ENCODE data around the gene ERGIC1. TPM values are rescaled to one million over a fixed set of nuclear protein-coding genes. Genes with fewer than 3 reads are reported as not detected.
"Not testable (repeated sequence)": the region's sequence is repeated elsewhere in the genome, so short reads cannot be mapped to it uniquely, and the experiment has no call there.

Gene ERGIC1
- polyA plus RNA-seq, 1 donor = 112 TPM

GRCh38 chr5:172856336-172856735 is 22.3 kb downstream of the ERGIC1 start:
- no peaks in the 10 kb centered on the region for H3K9me3 ChIP-seq (ENCODE audit: control insufficient read depth, low read depth, low read length)
- DNase-seq = no peak
- H3K36me3 ChIP-seq (ENCODE audit: control insufficient read depth, insufficient read depth, low read length) = peaks cover 9% of the 10 kb centered on the region
- no peak overlapping the region for H3K4me3 ChIP-seq (ENCODE audit: low read length)
- H3K4me1 ChIP-seq (ENCODE audit: control insufficient read depth, insufficient read depth, low read length) = peaks cover 55% of the 10 kb centered on the region
- H3K27ac ChIP-seq (ENCODE audit: low read length) = no peak overlapping the region
- H3K27me3 ChIP-seq (ENCODE audit: control insufficient read depth, insufficient read depth, low read length) = no peaks in the 10 kb centered on the region
- WGBS (ENCODE audit: insufficient coverage, low lambda C conversion rate) = no CpG with 5 or more reads among the region's 4 CpGs

GRCh38 chr5:172857982-172858381 is 23.9 kb downstream of the ERGIC1 start:
- peak overlapping the region; percentile 79 for H3K27ac ChIP-seq (ENCODE audit: low read length)
- WGBS (ENCODE audit: insufficient coverage, low lambda C conversion rate) = no CpG with 5 or more reads among the region's 7 CpGs
- H3K4me1 ChIP-seq (ENCODE audit: control insufficient read depth, insufficient read depth, low read length) = peaks cover 49% of the 10 kb centered on the region
- H3K27me3 ChIP-seq (ENCODE audit: control insufficient read depth, insufficient read depth, low read length) = no peaks in the 10 kb centered on the region
- no peak for DNase-seq
- no peaks in the 10 kb centered on the region for H3K9me3 ChIP-seq (ENCODE audit: control insufficient read depth, low read depth, low read length)
- peaks cover 9% of the 10 kb centered on the region for H3K36me3 ChIP-seq (ENCODE audit: control insufficient read depth, insufficient read depth, low read length)
- H3K4me3 ChIP-seq (ENCODE audit: low read length) = no peak overlapping the region

GRCh38 chr5:172858511-172858989 is 24.5 kb downstream of the ERGIC1 start:
- H3K4me1 ChIP-seq (ENCODE audit: control insufficient read depth, insufficient read depth, low read length) = peaks cover 43% of the 10 kb centered on the region
- no peaks in the 10 kb centered on the region for H3K27me3 ChIP-seq (ENCODE audit: control insufficient read depth, insufficient read depth, low read length)
- peak overlapping the region; percentile 79 for H3K27ac ChIP-seq (ENCODE audit: low read length)
- H3K9me3 ChIP-seq (ENCODE audit: control insufficient read depth, low read depth, low read length) = no peaks in the 10 kb centered on the region
- DNase-seq = peak; percentile 73 to 90
- no peak overlapping the region for H3K4me3 ChIP-seq (ENCODE audit: low read length)
- no CpG with 5 or more reads among the region's 12 CpGs for WGBS (ENCODE audit: insufficient coverage, low lambda C conversion rate)
- peaks cover 9% of the 10 kb centered on the region for H3K36me3 ChIP-seq (ENCODE audit: control insufficient read depth, insufficient read depth, low read length)

DNA sequence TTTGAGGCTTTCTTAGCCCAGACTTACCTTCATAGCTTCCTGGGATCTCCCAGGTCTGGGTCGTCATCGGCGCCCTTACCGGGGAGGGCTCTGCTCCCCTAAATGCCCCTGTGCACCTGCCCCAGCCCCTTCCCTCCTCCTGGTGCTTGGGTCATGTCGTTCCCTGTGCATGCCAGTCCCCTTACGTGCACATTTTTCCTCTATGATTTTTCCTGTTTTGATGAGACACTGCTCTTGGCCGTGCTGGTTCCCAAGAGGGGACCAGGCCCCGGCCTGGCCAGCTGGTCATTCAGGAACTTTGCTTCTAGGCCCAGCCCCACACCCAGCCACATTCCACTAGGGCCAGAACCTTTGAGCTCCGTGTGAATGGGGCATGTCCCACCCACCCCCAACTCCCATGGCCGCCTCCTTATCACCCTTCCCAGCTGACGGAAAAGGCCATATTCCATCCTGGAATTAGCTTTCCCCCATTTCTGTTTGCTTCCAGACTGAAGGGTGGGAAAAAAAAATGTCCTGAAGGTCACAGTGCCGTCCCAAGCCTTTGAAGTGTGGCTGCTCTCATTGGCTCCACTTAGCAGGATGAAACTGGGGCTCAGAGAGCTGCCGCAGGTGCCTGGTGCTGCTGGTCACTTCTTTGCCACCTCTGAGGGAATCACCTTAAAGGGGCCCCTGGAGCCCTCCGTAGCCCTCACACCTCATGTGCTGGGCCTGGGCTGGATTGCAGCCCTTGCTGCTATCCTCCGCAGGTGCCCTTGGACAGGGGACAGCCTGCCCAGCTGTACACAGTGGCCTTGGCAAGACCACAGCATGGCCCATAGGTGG is 25.1 kb downstream of the ERGIC1 start:
- H3K4me1 ChIP-seq (ENCODE audit: control insufficient read depth, insufficient read depth, low read length) = peaks cover 43% of the 10 kb centered on the region
- DNase-seq = peak; percentile 88 to 94
- no peak overlapping the region for H3K4me3 ChIP-seq (ENCODE audit: low read length)
- H3K36me3 ChIP-seq (ENCODE audit: control insufficient read depth, insufficient read depth, low read length) = peaks cover 9% of the 10 kb centered on the region
- H3K9me3 ChIP-seq (ENCODE audit: control insufficient read depth, low read depth, low read length) = no peaks in the 10 kb centered on the region
- WGBS (ENCODE audit: insufficient coverage, low lambda C conversion rate) = no CpG with 5 or more reads among the region's 15 CpGs
- H3K27ac ChIP-seq (ENCODE audit: low read length) = peak overlapping the region; percentile 79
- H3K27me3 ChIP-seq (ENCODE audit: control insufficient read depth, insufficient read depth, low read length) = no peaks in the 10 kb centered on the region

DNA sequence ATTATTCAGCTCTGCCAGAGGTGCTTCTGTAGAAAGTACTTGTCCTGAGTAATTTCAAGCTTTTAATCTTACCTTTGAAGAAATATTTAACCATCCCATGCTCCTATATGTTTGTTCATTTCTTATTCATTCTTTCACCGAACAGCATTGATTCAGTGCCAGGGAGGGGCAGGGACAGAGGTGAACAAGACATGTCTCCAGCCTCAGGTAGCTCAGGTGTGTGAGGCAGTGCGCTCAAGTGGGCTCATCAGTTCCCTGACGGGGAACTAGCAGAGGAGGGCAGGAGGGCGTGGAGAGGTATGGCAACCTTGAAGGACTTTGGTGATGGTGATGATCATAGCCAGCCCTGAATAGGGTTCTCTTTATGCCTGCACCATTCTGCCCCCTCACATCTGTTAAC is 25.9 kb downstream of the ERGIC1 start:
- H3K36me3 ChIP-seq (ENCODE audit: control insufficient read depth, insufficient read depth, low read length) = peaks cover 9% of the 10 kb centered on the region
- no peaks in the 10 kb centered on the region for H3K27me3 ChIP-seq (ENCODE audit: control insufficient read depth, insufficient read depth, low read length)
- H3K9me3 ChIP-seq (ENCODE audit: control insufficient read depth, low read depth, low read length) = no peaks in the 10 kb centered on the region
- H3K4me3 ChIP-seq (ENCODE audit: low read length) = no peak overlapping the region
- no CpG with 5 or more reads among the region's 4 CpGs for WGBS (ENCODE audit: insufficient coverage, low lambda C conversion rate)
- DNase-seq = peak in 1 of 2 donors; percentile 43
- peak overlapping the region; percentile 79 for H3K27ac ChIP-seq (ENCODE audit: low read length)
- H3K4me1 ChIP-seq (ENCODE audit: control insufficient read depth, insufficient read depth, low read length) = peaks cover 43% of the 10 kb centered on the region

- Histone ChIP-seq H3K4me3 (ENCODE audit: low read length) (no peak overlapping the region), H3K4me1 (ENCODE audit: control insufficient read depth, insufficient read depth, low read length) (peaks cover 43% of the 10 kb centered on the region), H3K27ac (ENCODE audit: low read length) (peak overlapping the region; percentile 79), H3K27me3 (ENCODE audit: control insufficient read depth, insufficient read depth, low read length) (no peaks in the 10 kb centered on the region), H3K9me3 (ENCODE audit: control insufficient read depth, low read depth, low read length) (no peaks in the 10 kb centered on the region), H3K36me3 (ENCODE audit: control insufficient read depth, insufficient read depth, low read length) (peaks cover 4% of the 10 kb centered on the region)
- DNase-seq = no peak
- WGBS (ENCODE audit: insufficient coverage, low lambda C conversion rate) = no CpG with 5 or more reads among the region's 24 CpGs
Observed at GRCh38 chr5:172860520-172861443, 26.7 kb downstream of the ERGIC1 start.

- peaks cover 43% of the 10 kb centered on the region for H3K4me1 ChIP-seq (ENCODE audit: control insufficient read depth, insufficient read depth, low read length)
- H3K36me3 ChIP-seq (ENCODE audit: control insufficient read depth, insufficient read depth, low read length) = peaks cover 4% of the 10 kb centered on the region
- no peaks in the 10 kb centered on the region for H3K9me3 ChIP-seq (ENCODE audit: control insufficient read depth, low read depth, low read length)
- H3K27me3 ChIP-seq (ENCODE audit: control insufficient read depth, insufficient read depth, low read length) = no peaks in the 10 kb centered on the region
- H3K27ac ChIP-seq (ENCODE audit: low read length) = no peak overlapping the region
- H3K4me3 ChIP-seq (ENCODE audit: low read length) = no peak overlapping the region
- DNase-seq = no peak
- WGBS (ENCODE audit: insufficient coverage, low lambda C conversion rate) = 100% methylated on average over 2 of the region's 5 CpGs
Observed at GRCh38 chr5:172861461-172861860, 27.4 kb downstream of the ERGIC1 start.

DNA sequence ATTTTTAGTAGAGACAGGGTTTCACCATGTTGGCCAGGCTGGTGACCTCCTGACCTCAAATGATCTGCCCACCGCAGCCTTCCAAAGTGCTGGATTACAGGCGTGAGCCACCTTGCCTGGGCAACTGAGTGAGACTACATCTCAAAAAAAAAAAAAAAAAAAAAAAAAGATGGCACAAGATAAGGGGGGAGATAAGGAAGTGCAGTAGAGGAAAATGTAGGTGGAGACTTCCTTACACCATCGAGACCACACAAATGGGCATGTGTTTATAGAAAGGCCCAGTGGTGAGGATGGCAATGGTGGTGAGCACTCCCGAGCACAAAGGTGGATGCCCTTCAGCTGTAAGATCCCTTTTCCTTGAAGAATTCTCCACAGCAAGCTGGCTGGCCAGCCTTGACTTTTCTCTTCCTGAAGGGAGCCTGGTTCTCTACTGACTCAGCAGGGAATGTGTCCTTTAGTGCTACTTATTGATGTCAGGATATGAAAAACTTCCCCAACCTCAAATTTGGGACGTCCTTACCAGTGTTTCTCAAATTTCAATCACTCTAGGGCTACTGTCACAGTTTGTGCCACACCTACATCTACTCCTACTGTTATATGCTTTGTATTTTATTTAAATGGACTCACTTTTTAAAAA is 28.2 kb downstream of the ERGIC1 start:
- Histone ChIP-seq H3K36me3 (ENCODE audit: control insufficient read depth, insufficient read depth, low read length) (no peaks in the 10 kb centered on the region), H3K27ac (ENCODE audit: low read length) (no peak overlapping the region), H3K27me3 (ENCODE audit: control insufficient read depth, insufficient read depth, low read length) (no peaks in the 10 kb centered on the region), H3K4me3 (ENCODE audit: low read length) (no peak overlapping the region), H3K9me3 (ENCODE audit: control insufficient read depth, low read depth, low read length) (no peaks in the 10 kb centered on the region), H3K4me1 (ENCODE audit: control insufficient read depth, insufficient read depth, low read length) (peaks cover 43% of the 10 kb centered on the region)
- no CpG with 5 or more reads among the region's 5 CpGs for WGBS (ENCODE audit: insufficient coverage, low lambda C conversion rate)
- DNase-seq = no peak

DNA sequence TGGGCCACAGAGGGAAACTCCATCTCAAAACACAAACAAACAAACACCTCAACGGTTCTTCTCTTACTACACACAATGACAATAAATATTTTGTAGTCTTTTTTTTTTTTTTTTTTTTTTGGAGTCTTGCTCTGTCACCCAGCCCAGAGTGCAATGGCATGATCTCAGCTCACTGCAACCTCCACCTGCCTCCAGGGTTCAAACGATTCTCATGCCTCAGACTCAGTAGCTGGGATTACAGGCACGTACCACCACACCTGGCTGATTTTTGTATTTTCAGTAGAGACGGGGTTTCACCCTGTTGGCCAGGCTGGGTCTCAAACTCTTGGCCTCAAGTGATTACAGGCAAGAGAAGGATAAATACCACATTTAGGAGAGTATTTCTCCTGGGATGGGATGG is 30.1 kb downstream of the ERGIC1 start:
- peaks cover 26% of the 10 kb centered on the region for H3K4me1 ChIP-seq (ENCODE audit: control insufficient read depth, insufficient read depth, low read length)
- WGBS (ENCODE audit: insufficient coverage, low lambda C conversion rate) = no CpG with 5 or more reads among the region's 4 CpGs
- H3K4me3 ChIP-seq (ENCODE audit: low read length); H3K27me3 ChIP-seq (ENCODE audit: control insufficient read depth, insufficient read depth, low read length); DNase-seq; H3K36me3 ChIP-seq (ENCODE audit: control insufficient read depth, insufficient read depth, low read length); H3K9me3 ChIP-seq (ENCODE audit: control insufficient read depth, low read depth, low read length); H3K27ac ChIP-seq (ENCODE audit: low read length): not testable (repeated sequence)

DNA sequence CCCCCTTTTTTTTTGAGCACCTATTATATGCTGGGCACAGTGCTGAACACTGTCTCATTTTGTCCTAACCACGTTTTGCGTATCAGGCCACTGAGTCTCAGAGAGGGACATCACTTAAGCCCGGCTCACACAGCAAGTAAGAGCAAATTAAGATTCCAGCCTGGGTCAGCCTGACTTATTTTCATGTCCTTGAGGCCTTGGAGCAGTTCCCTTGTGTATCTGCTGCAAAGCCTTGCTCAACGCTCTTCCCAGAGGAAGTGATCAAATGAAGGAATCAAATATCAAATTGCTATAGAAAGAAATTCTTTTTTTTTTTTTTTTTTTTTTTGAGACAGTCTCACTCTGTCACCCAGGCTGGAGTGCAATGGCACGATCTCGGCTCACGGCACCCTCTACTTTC is 30.7 kb downstream of the ERGIC1 start:
- no peak overlapping the region for H3K4me3 ChIP-seq (ENCODE audit: low read length)
- no peak for DNase-seq
- H3K9me3 ChIP-seq (ENCODE audit: control insufficient read depth, low read depth, low read length) = no peaks in the 10 kb centered on the region
- peaks cover 7% of the 10 kb centered on the region for H3K36me3 ChIP-seq (ENCODE audit: control insufficient read depth, insufficient read depth, low read length)
- WGBS (ENCODE audit: insufficient coverage, low lambda C conversion rate) = no CpG with 5 or more reads among the region's 7 CpGs
- H3K4me1 ChIP-seq (ENCODE audit: control insufficient read depth, insufficient read depth, low read length) = peaks cover 20% of the 10 kb centered on the region
- H3K27me3 ChIP-seq (ENCODE audit: control insufficient read depth, insufficient read depth, low read length) = no peaks in the 10 kb centered on the region
- H3K27ac ChIP-seq (ENCODE audit: low read length) = no peak overlapping the region

All from large intestine (tissue), 3 donors.